Measurements from ENCODE around the gene PRMT7.

The PRMT7 gene

DNA sequence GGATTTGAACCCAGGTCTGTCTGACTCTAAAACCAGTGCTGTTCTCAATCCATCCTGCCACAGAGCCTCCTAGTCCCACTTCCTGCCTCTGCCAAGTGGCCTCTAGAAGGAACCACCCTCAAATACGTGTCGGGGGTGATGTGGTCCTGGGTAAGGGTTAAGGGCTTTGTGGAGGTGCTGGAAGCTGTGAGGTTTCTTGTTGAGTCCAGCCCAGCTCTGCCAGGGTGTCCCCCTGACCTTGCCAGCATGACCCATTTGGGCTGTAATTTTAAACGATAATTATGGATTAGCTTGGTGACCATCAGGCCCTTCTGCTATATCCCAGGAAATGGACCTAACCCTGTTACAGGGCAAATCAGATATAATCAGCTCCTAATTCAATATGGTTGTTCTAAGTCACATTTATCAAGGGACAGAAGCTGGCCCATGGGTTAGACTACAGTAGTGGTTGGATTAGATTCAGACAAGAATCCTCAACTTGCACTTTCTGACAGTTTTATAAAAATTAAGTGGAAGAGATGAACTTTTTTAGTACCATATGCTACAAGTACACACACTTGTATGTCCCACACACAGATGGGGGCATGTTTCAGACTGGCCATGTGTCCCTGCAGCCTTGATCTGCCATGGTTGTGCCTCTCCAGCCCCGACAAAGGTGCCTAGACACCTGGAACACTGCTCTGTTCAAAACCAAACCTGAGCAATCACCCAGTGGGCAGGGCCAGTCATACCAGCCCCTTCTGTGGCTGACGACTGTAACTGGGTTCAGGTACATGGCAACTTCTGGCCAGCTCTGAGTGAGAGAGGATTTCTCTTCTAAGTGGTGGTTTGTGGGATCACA, 89.5 kb downstream of the PRMT7 start:
- no peak for DNase-seq

DNA sequence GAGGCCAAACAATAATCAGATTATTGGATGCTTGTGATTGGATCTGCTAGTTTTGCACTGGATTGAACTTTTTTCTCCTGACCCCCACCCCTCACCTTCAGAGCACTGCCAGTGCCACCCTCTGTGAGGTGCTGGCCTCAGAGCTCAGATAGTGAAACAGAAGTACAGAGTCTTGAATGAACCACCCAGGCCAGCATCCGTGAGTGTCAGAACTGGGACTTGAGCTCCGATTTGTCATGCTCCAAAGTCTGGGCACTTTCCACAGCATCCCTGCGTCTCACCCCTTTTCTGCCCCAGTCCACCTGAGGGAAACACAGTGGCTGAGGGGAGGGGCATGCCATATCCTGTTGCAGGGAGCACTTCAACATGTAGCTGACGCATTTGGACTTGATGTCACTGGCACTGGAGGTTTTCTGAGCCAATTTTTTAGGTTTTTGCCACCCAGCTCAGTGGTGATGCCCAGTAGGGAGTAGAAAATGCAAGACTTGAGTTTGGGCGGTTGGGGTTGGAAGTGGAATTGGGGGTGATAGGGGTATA, 90.2 kb downstream of the PRMT7 start:
- DNase-seq = no peak

DNA sequence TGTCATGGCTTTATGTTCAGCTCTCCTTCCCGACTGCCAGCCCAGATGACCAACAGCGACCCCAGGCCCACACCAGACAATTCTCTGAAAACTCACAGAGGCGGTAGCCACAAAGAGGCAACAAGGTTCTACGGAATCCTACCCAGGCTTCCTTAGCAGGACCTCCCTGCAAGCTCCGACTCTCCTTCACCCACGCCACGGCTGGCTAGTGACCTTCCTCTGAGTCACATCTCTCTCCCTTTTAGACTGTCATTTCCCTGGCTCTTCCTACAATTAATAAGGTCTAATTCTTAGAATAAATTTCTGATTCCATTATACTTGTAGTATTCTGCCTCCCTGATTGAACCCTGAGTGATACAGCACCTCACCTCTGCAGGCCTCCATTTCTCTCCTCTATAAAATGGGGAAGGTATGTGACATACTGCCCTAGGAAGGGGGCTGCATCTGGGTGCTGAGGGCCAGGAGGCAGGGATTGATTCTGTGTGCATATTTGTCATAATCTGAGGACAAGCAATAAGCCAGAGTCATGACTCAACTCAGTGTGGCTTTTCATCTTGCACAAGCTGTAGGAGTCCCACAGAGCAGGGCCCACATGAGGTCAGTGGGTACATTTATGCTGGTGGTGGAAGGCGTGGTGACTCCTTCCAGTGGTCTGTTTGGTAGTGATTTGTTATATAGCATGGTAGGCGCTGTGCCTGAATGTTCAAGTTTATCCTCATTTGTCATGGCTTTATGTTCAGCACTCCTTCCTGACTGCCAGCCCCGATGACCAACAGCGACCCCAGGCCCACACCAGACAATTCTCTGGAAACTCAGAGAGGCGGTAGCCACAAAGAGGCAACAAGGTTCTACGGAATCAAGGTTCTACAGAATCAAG, 91.3 kb downstream of the PRMT7 start:
- no peak for DNase-seq

DNA sequence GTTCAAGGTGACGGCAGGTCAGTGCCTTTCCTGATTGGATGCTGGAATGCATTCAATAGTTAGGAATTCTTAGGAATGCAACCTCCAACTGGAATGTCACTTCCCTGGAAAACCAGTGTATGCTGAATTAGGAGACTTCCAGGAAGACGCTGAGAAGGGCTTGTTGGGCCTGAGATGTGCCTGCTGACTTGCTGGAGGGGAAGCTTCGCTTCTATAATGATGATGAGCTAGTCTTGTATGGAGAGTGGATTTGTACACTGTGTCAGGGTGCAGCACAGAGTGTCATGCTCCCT, 91.9 kb downstream of the PRMT7 start:
- DNase-seq = no peak

DNA sequence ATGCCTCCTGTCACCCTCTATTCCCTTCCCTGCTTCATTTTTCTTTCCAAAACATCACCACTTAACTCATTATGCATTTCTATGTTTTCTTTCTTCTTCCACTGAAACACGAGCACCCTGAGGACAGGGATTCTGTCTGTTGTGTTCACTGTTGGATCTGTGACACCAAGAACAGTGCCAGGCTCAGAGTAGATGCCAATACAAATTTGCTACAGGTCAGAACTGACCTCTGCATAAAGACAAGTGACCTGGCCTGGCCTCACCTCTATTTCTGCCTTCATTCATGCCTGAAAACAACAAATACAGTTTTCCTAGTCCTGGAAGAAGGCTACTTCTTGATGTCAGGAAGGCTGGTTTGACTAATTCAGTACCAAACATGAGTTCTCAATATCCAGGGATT, 92.4 kb downstream of the PRMT7 start:
- no peak for DNase-seq

DNA sequence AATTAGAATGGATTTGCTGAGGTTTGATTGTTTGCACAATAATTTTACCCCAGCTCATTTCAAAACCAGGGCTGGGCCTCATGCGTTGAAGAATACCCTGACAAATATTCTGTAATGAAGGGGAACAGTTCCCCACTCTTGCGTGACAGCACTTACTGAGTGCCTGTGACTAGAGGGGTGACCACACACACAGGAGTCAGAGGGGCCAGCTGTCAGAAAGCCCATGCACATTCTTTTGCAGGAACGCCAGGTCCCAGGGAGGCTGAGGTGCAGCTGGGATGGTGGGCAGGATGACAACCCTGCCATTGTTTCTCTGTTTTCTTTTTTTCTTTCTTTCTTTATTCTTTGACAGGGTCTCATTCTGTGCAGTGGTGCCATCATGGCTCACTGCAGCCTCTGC, 92.9 kb downstream of the PRMT7 start:
- DNase-seq = no peak

DNA sequence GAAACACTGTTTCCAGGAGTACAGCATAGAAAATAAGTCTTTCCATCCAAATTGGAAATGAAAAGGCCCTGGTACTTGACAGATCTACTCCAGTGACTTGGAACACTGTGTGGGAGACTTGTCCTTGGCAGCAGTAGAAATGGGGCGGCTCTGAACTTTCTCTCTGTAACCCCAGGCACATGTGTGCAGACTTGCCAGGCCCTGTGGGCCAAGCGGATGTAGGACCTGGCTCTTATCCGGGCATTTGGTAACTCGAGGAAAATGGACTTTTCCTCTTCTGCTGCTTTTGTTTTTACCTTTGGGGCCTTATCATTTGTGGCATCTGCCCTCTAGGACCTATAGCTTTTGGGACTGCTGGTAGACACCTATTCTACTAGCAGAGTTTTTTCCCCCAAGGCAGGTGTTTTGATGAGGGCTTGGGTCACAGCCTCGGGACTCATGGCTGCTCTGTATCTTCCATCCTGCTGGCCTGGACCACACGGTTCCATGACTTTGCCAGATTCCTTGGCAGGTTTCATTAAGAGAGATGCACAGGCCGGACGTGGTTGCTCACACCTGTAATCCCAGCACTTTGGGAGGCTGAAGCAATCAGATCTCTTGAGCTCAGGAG, 94.0 kb downstream of the PRMT7 start:
- DNase-seq = no peak

DNA sequence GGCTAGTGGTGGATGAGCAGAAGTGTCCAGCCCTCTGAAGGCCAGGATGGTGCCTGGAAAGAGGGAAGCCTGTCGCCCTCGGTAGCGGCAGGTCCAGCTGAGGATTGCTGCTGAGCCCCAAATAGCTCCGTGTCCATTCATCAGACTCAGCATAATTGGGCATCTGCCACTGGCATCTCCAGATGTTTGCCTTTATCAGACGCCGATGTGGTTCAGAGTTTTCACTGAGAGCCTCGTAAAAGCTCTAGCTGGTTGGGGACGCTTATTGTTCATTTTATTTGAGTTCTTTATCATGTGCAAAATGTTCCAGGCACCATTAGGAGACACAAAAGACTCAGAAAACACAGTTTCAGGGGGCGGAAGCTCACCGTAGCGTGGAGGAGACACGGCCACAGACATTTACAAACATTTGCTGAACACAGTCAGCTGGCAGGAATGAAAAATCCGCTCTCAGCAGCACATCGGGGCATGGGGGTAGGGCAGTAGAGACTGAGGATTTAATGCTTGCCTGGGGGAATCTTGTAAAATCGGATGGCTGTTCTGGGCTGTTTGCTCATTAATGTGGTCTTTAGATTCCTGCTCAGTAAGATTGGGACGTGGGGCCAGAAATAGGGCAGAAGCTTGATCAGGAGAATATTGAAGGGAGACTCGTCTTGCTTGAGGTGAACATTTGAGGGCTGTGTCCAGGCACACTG, 95.8 kb downstream of the PRMT7 start:
- no peak for DNase-seq
